SK-N-MC (cell line): ENCODE data around the gene TM2D1.
A peak's percentile ranks its signal among the peaks of the same experiment; 100 is the strongest.
"Not testable (repeated sequence)": the region's sequence is repeated elsewhere in the genome, so short reads cannot be mapped to it uniquely, and the experiment has no call there.

Source experiments
- DNase-seq: peaks from one replicate; pipeline ENCODE4 v3.0.0-alpha.2; 2011; ENCODE audit warnings: low read depth, low spot score
- H3K27ac ChIP-seq: fragments of 200-600 bp; sonication (generic); 2 replicates; pipeline ENCODE4 v1.5.1; 2016; ENCODE audit warnings: mixed run types
- H3K36me3 ChIP-seq: fragments of 200-600 bp; sonication (generic); 2 replicates; pipeline ENCODE4 v1.6.1; 2017; ENCODE audit warnings: antibody characterized with exemption, low read length, mixed read lengths; ENCODE audit not compliant: insufficient read depth
- H3K4me3 ChIP-seq: fragments of 200-600 bp; sonication (generic); 2 replicates; pipeline ENCODE4 v1.5.1; 2016
- H3K9ac ChIP-seq: fragments of 200-600 bp; sonication (generic); 2 replicates; pipeline ENCODE4 v1.8.0; 2017; ENCODE audit warnings: mixed run types, mixed read lengths; ENCODE audit not compliant: insufficient read length
- H3K9me3 ChIP-seq: fragments of 200-600 bp; sonication (generic); 2 replicates; pipeline ENCODE4 v1.6.1; 2017; ENCODE audit warnings: low read depth, mild to moderate bottlenecking, antibody characterized with exemption, low read length, moderate library complexity, mixed read lengths
- EZH2 ChIP-seq: fragments of 200-600 bp; sonication (generic); IDR thresholded peaks from one replicate; pipeline ENCODE4 v1.6.1; 2017; ENCODE audit warnings: antibody characterized with exemption
- FOXP2 ChIP-seq: optimal IDR thresholded peaks from 2 replicates; pipeline ENCODE3; 2011; ENCODE audit warnings: mild to moderate bottlenecking, moderate library complexity; ENCODE audit not compliant: insufficient read depth; ENCODE audit errors: extremely low read length, control extremely low read depth
- POLR2AphosphoS5 ChIP-seq: IDR thresholded peaks from 2 replicates; pipeline ENCODE4 v1.6.1; 2012; ENCODE audit warnings: mild to moderate bottlenecking, low read depth, low read length, borderline replicate concordance

TM2D1 gene

DNA sequence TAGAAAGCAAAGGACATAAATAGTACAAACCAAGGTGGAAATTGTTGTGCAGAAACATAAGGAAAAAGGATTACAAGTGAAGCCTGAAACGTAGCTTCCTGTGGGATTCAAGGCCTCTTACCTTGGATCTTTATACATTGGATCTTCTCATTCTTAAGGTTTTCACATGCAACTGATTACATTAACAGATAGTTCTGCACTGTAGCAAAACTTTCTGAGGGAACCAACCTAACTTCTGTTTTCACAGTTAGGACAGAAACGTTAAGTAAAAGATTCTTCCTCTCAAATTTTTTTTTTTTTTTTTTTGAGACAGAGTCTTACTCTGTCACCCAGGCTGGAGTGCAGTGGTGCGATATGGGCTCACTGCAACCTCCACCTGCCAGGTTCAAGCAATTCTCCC lies 7.8 kb upstream of the TM2D1 start:
- Histone ChIP-seq H3K9ac (no peak overlapping the region), H3K9me3 (no peaks in the 10 kb centered on the region), H3K36me3 (no peaks in the 10 kb centered on the region), H3K27ac (peak overlapping the region; percentile 73), H3K4me3 (no peak overlapping the region)
- DNase-seq, result no peak
- no peak for TF ChIP-seq EZH2
- no peak for TF ChIP-seq FOXP2
- no peak for TF ChIP-seq POLR2AphosphoS5

DNA sequence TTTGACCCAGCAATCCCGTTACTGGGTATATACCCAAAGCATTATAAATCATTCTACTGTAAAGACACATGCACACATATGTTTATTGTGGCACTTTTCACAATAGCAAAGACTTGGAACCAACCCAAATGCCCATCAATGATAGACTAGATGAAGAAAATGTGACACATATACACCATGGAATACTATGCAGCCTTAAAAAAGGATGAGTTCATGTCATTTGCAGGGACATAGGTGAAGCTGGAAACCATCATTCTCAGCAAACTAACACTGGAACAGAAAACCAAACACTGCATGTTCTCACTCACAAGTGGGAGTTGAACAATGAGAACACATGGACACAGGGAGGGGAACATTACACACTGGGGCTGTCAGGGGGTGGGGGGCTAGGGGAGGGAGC lies 5.7 kb upstream of the TM2D1 start:
- not testable (repeated sequence) for H3K4me3 ChIP-seq, DNase-seq, H3K9me3 ChIP-seq, H3K27ac ChIP-seq, H3K9ac ChIP-seq, H3K36me3 ChIP-seq

DNA sequence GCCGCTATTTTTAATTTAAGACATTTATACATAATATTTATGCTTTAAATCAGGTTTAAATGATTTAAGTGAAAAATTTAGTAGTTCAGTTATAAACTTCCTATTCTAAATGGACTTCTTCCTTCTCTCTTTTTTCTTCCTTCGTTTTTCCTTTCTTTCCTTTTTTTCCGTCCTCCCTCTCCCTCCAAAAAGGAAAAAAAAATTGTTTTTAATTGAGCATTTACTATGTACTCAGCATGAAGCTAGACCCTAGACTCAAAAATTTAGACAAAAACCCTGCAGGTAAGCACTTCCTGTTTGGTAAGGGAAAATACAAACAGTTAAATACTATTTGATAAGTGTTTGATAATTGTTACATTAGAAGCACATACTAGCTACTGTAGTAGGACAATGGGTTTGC lies 2.6 kb upstream of the TM2D1 start:
- no peaks in the 10 kb centered on the region; the same call in 1 of the 2 replicates for H3K36me3 ChIP-seq
- no peak for DNase-seq
- no peak overlapping the region for H3K27ac ChIP-seq
- H3K9ac ChIP-seq, result no peak overlapping the region
- TF ChIP-seq POLR2AphosphoS5, result no peak
- TF ChIP-seq FOXP2, result no peak
- no peak for TF ChIP-seq EZH2
- no peaks in the 10 kb centered on the region for H3K9me3 ChIP-seq
- no peak overlapping the region for H3K4me3 ChIP-seq

DNA sequence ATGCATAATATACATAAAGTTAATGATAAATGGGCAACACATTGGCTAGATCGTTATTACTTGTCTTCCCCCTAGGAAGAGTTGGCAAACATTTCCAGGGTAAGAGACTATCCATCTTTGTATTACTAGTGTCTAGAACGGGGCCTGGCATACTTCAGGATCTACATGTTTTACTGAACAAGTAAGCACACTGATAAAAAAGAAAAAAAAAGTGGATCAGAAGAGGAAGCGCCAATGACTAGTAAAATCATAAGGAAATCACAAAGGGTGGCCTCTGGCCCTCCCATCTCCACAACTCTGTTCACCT lies 482 bp downstream of the TM2D1 start:
- TF ChIP-seq FOXP2, result no peak
- no peak for TF ChIP-seq EZH2
- TF ChIP-seq POLR2AphosphoS5, result no peak
- Histone ChIP-seq H3K27ac (peak overlapping the region; percentile 79), H3K36me3 (peaks cover 6% of the 10 kb centered on the region), H3K9ac (peak overlapping the region; percentile 99), H3K4me3 (peak overlapping the region; percentile 99), H3K9me3 (no peaks in the 10 kb centered on the region)
- DNase-seq, result no peak

DNA sequence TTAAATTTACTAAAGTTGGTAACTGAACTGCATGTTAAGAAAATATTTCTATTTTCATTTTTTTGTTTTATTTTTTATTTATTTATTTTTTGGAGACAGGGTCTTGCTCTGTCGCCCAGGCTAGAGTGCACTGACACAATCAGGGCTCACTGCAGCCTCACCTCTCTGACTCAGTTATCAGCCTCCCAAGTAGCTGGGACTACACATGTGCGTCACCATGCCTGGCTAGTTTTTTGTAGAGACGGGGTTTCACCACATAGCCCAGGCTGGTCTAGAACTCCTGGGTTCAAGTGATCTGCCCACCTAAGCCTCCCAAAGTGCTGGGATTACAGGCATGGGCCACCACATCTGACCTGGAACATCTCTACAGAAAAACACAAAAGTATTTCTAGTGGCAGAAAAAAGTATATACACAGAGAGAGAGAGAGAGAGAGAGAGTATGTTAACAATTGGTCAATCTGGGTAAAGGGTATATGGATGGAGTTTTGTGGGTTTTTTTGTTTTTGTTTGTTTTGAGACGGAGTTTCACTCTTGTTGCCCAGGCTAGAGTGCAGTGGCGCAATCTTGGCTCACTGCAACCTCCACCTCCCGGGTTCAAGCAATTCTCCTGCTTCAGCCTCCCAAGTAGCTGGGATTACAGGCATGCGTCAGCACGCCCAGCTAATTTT lies 5.8 kb downstream of the TM2D1 start:
- DNase-seq, H3K4me3 ChIP-seq, H3K27ac ChIP-seq, H3K9ac ChIP-seq, H3K9me3 ChIP-seq: not testable (repeated sequence)
- peaks cover 10% of the 10 kb centered on the region for H3K36me3 ChIP-seq

DNA sequence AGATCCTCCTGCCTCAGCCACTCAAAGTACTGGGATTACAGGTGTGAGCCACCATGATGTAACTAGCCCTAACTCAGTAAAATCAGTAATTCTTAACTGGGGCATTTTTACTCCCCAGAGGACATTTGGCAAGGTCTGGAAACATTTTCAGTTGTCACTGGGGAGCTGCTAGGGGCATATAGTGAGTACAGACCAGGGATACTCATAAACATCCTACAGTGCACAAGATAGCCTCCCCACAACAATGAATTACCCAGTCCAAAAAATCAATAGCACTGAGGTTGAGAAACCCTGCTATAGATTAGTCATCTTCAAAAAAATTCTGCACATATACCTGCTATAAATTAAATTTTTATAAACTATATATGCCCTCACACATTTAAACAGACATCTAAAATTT lies 13.0 kb downstream of the TM2D1 start:
- TF ChIP-seq POLR2AphosphoS5, result no peak
- no peak for TF ChIP-seq EZH2
- Histone ChIP-seq H3K27ac (no peak overlapping the region), H3K9me3 (no peaks in the 10 kb centered on the region), H3K4me3 (no peak overlapping the region), H3K36me3 (peaks cover 25% of the 10 kb centered on the region), H3K9ac (no peak overlapping the region)
- no peak for DNase-seq

DNA sequence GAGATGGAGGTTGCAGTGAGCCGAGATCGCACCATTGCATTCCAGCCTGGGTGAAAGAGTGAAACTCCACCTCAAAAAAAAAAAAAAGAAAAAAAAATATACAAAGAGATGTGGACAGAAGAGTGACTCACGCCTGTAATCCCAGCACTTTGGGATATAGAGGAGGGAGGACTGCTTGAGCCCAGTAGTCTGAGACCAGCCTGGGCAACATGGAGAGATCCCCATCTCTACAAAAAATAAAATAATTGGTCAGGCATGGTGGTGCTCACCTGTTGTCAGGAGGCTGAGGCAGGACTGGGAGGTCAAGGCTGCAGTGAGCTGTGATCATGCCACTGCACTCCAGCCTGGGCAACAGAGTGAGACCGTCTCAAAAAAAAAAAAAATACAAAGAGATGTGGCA lies 13.7 kb downstream of the TM2D1 start:
- H3K9ac ChIP-seq, H3K27ac ChIP-seq, DNase-seq, H3K9me3 ChIP-seq, H3K4me3 ChIP-seq: not testable (repeated sequence)
- H3K36me3 ChIP-seq, result peaks cover 28% of the 10 kb centered on the region

DNA sequence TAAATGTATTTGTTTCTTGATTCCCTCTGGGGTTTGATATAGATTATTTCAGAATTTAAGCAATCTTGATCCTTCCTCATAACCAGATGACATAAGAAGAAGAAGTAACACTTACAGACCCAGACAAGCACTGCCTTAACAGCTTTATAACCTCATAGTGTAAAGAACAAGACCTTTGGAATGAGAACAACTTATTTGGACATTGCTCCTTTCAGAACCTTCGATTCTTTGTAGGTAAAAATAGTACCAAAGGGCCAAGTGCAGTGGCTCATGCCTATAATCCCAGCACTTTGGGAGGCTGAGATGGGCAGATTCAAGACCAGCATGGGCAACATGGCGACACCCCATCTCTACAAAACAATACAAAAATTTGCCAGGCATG lies 15.0 kb downstream of the TM2D1 start:
- Histone ChIP-seq H3K27ac (no peak overlapping the region), H3K9ac (no peak overlapping the region), H3K36me3 (peaks cover 35% of the 10 kb centered on the region), H3K9me3 (no peaks in the 10 kb centered on the region), H3K4me3 (no peak overlapping the region)
- DNase-seq, result no peak
- TF ChIP-seq FOXP2 (no peak), POLR2AphosphoS5 (no peak)

DNA sequence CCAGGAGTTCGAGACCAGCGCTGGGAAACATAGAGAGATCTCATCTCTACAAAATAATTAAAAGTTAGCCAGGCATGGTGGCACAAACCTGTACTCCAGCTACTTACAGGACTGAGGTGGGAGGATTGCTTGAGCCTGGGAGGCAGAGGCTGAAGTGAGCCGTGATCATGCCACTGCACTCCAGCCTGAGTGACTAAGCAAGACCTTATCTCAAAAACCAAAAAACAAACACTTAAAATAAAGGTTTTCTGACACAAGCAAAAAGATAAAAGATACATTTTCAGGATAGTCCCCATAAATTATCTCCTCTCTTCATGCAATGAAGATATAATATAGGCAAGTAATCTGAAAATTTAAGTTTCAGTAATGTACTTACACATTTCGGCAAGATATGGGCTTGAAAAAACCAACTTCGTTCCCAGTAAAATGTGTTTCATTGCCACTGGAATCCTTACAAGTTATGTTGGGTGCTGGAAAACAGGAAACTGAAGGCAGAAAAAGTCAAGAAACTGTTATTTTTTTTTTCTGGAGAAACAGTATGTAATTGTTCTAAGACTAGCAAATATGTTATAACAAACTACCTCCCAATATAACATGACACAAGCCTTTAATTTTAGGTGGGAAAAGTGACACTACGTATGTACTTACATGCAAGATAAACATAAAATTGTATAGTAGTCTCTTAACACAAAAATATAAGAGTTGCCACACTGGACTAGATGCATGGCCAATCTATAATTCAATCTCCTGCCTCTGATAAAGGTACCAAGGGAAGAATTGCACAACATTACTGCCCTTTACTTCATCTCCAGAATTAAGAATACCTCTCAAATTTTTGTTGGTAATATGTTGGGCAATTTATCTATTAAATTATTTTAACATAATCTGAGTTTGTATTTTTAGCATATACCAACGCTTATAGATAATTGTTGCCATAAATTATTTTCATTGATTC lies 15.7 kb downstream of the TM2D1 start:
- H3K9me3 ChIP-seq, result no peaks in the 10 kb centered on the region
- H3K9ac ChIP-seq, result no peak overlapping the region
- DNase-seq, result no peak
- no peak overlapping the region for H3K27ac ChIP-seq
- no peak overlapping the region for H3K4me3 ChIP-seq
- TF ChIP-seq FOXP2 (no peak), EZH2 (no peak), POLR2AphosphoS5 (no peak)
- H3K36me3 ChIP-seq, result peaks cover 41% of the 10 kb centered on the region
